ENCODE measurements around the gene HPSE2.

GRCh38 chr10:99235658-99236626, at the start of gene HPSE2:
- TF ChIP-seq, protein P1, sequence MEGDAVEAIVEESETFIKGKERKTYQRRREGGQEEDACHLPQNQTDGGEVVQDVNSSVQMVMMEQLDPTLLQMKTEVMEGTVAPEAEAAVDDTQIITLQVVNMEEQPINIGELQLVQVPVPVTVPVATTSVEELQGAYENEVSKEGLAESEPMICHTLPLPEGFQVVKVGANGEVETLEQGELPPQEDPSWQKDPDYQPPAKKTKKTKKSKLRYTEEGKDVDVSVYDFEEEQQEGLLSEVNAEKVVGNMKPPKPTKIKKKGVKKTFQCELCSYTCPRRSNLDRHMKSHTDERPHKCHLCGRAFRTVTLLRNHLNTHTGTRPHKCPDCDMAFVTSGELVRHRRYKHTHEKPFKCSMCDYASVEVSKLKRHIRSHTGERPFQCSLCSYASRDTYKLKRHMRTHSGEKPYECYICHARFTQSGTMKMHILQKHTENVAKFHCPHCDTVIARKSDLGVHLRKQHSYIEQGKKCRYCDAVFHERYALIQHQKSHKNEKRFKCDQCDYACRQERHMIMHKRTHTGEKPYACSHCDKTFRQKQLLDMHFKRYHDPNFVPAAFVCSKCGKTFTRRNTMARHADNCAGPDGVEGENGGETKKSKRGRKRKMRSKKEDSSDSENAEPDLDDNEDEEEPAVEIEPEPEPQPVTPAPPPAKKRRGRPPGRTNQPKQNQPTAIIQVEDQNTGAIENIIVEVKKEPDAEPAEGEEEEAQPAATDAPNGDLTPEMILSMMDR (IDR thresholded peaks at IDR 0.05 in 4 of 5, conservative IDR thresholded peaks at IDR 0.05 in 1 of 5) = no peak
- TF ChIP-seq POLR2A (IDR thresholded peaks at IDR 0.05) = no peak

All from gastrocnemius medialis (tissue), 4 donors.